ENCODE results near the gene CKAP2L.

DNA sequence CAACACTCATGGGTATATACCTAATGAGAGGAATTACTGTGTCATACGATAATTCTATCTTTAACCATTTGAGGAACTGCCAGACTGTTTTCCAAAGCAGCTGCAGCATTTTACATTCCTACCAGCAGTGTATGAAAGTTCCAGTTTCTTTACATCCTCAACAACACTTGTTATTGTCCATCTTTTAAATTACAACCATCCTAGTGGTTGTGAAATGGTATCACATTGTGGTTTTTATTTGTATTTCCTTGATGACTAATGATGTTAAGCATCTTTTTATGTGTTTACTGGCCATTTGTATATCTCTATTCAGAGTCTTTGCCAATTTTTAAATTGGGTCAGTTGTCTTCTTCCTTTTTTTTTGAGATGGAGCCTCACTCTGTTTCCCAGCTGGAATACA, 4.0 kb upstream of the CKAP2L start:
- TF ChIP-seq, protein P1, sequence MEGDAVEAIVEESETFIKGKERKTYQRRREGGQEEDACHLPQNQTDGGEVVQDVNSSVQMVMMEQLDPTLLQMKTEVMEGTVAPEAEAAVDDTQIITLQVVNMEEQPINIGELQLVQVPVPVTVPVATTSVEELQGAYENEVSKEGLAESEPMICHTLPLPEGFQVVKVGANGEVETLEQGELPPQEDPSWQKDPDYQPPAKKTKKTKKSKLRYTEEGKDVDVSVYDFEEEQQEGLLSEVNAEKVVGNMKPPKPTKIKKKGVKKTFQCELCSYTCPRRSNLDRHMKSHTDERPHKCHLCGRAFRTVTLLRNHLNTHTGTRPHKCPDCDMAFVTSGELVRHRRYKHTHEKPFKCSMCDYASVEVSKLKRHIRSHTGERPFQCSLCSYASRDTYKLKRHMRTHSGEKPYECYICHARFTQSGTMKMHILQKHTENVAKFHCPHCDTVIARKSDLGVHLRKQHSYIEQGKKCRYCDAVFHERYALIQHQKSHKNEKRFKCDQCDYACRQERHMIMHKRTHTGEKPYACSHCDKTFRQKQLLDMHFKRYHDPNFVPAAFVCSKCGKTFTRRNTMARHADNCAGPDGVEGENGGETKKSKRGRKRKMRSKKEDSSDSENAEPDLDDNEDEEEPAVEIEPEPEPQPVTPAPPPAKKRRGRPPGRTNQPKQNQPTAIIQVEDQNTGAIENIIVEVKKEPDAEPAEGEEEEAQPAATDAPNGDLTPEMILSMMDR (IDR thresholded peaks at IDR 0.05; ENCODE audit: low read depth, low read length, missing input control): peak; percentile 11
- TF ChIP-seq, protein P2, sequence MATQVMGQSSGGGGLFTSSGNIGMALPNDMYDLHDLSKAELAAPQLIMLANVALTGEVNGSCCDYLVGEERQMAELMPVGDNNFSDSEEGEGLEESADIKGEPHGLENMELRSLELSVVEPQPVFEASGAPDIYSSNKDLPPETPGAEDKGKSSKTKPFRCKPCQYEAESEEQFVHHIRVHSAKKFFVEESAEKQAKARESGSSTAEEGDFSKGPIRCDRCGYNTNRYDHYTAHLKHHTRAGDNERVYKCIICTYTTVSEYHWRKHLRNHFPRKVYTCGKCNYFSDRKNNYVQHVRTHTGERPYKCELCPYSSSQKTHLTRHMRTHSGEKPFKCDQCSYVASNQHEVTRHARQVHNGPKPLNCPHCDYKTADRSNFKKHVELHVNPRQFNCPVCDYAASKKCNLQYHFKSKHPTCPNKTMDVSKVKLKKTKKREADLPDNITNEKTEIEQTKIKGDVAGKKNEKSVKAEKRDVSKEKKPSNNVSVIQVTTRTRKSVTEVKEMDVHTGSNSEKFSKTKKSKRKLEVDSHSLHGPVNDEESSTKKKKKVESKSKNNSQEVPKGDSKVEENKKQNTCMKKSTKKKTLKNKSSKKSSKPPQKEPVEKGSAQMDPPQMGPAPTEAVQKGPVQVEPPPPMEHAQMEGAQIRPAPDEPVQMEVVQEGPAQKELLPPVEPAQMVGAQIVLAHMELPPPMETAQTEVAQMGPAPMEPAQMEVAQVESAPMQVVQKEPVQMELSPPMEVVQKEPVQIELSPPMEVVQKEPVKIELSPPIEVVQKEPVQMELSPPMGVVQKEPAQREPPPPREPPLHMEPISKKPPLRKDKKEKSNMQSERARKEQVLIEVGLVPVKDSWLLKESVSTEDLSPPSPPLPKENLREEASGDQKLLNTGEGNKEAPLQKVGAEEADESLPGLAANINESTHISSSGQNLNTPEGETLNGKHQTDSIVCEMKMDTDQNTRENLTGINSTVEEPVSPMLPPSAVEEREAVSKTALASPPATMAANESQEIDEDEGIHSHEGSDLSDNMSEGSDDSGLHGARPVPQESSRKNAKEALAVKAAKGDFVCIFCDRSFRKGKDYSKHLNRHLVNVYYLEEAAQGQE (IDR thresholded peaks at IDR 0.05): no peak

Data from liver (tissue), 2 donors.